Transverse colon (tissue), 4 donors: Measurements from ENCODE around the gene CD33. TPM values are rescaled to one million over a fixed set of nuclear protein-coding genes. Genes with fewer than 3 reads are reported as not detected.

Source experiments
- DNase-seq: peaks from one replicate; pipeline ENCODE4 v3.0.0-alpha.2; 2019
- H3K27ac ChIP-seq, 4 donors: fragments of 200-600 bp; sonication (generic); 2 replicates each; pipeline ENCODE4 v1.5.1; 2016 to 2018; ENCODE audit warnings: inconsistent platforms in 4 of 4
- H3K27me3 ChIP-seq: fragments of 200-600 bp; sonication (generic); 2 replicates; pipeline ENCODE4 v1.5.1; 2017; ENCODE audit warnings: inconsistent platforms
- H3K36me3 ChIP-seq, 4 donors: fragments of 200-600 bp; sonication (generic); 2 replicates each; pipeline ENCODE4 v1.5.1; 2017 to 2019; ENCODE audit warnings: inconsistent platforms in 4 of 4
- H3K4me1 ChIP-seq, 4 donors: fragments of 200-600 bp; sonication (generic); 2 replicates each; pipeline ENCODE4 v1.5.1; 2017 to 2020; ENCODE audit warnings: inconsistent platforms in 4 of 4
- H3K4me3 ChIP-seq, 4 donors: fragments of 200-600 bp; sonication (generic); 1 replicate in 1 of 4; 2 replicates in 3 of 4; pipeline versions ENCODE4 v1.5.1 to v1.6.1; 2017 to 2019; ENCODE audit warnings: inconsistent platforms in 4 of 4
- H3K9me3 ChIP-seq, 2 donors: fragments of 200-600 bp; sonication (generic); 2 replicates each; pipeline ENCODE4 v1.5.1; 2017 to 2019; ENCODE audit warnings: inconsistent platforms in 2 of 2
- CTCF ChIP-seq, 5 experiments: fragments of 200-600 bp in 3 of 5; fragments of 450-650 bp in 2 of 5; sonication (generic) in 3 of 5; IDR thresholded peaks; 1 replicate in 2 of 5; 2 replicates in 3 of 5; pipeline ENCODE4 v1.5.1; 2016 to 2017; ENCODE audit warnings: antibody characterized with exemption in 5 of 5, inconsistent platforms in 3 of 5, mild to moderate bottlenecking in 2 of 5, moderate library complexity in 1 of 5
- EP300 ChIP-seq: sonication (generic); formaldehyde crosslinking; IDR thresholded peaks from one replicate; pipeline ENCODE4 v1.6.1; 2017; ENCODE audit warnings: antibody characterized with exemption, low read depth
- POLR2A ChIP-seq: fragments of 450-650 bp; IDR thresholded peaks from one replicate; pipeline ENCODE4 v1.6.1; 2016; ENCODE audit warnings: antibody characterized with exemption, mild to moderate bottlenecking, moderate library complexity
- POLR2AphosphoS5 ChIP-seq, 3 donors: sonication (generic); formaldehyde crosslinking; IDR thresholded peaks; one replicate each; pipeline ENCODE4 v1.6.1; 2016; ENCODE audit warnings: antibody characterized with exemption in 3 of 3
- WGBS, 2 donors: methylation state at CpG; one replicate each; pipeline ENCODE4 v1.1.5; 2018; ENCODE audit warnings: low coverage in 1 of 2; 5-methylcytosine and 5-hydroxymethylcytosine counted together
- in situ Hi-C, 4 donors: fragments of 200-750 bp; cut with MboI; loops; one replicate each; pipeline versions ENCODE4 v1.15.0 to v1.15.1; 2017; ENCODE audit warnings: low sequenced_read_pairs in 3 of 4, low pct_ligation_motif_present in 1 of 4, low pct_unique_long_range_greater_than_20kb in 1 of 4
- intact Hi-C: fragments of 100-400 bp; cut with DNase I; formaldehyde crosslinking; loops from one replicate; pipeline ENCODE4 v1.15.1; 2023; ENCODE audit warnings: low total_unique reads
- total RNA-seq, 4 donors: library from RNA; depleted of rRNA; stranded (reverse); fragments of >200 nt; gene quantifications; one replicate each; pipeline ENCODE4 v1.1.0, GENCODE V29; 2016

The CD33 gene
- total RNA-seq, 4 donors from 2014 or later = 2.5 to 2.6 TPM; not detected in 2

GRCh38 chr19:51263808-51264207, 38.9 kb downstream of the CD33 start:
- 78 to 90% methylated on average over 3 to 4 of the region's 4 CpGs for WGBS, 2 donors
- in situ Hi-C loops = no loop called here
- TF ChIP-seq EP300 (no peak), CTCF (IDR thresholded peaks at IDR 0.05) (no peak), POLR2AphosphoS5 (IDR thresholded peaks at IDR 0.05) (no peak), POLR2A (no peak)

GRCh38 chr19:51271067-51271466, 46.2 kb downstream of the CD33 start:
- Histone ChIP-seq H3K27ac (no peak overlapping the region), H3K9me3 (no peaks in the 10 kb centered on the region), H3K27me3 (no peaks in the 10 kb centered on the region), H3K36me3 (no peaks in the 10 kb centered on the region), H3K4me3 (no peak overlapping the region), H3K4me1 (no peaks in the 10 kb centered on the region)
- no peak for DNase-seq
- intact Hi-C loops = no loop called here
- in situ Hi-C loops = no loop called here
- 78 to 88% methylated on average over 6 to 26 of the region's 26 CpGs for WGBS, 2 donors
- TF ChIP-seq CTCF (IDR thresholded peaks at IDR 0.05) (no peak), POLR2AphosphoS5 (IDR thresholded peaks at IDR 0.05) (no peak), EP300 (no peak), POLR2A (no peak)

More at GRCh38 chr19:51263808-51264207, 38.9 kb downstream of the CD33 start:
- no peak for DNase-seq
- Histone ChIP-seq H3K27ac (no peak overlapping the region), H3K27me3 (peaks cover 5% of the 10 kb centered on the region), H3K9me3 (no peaks in the 10 kb centered on the region), H3K4me1 (no peaks in the 10 kb centered on the region), H3K4me3 (no peak overlapping the region), H3K36me3 (no peaks in the 10 kb centered on the region)
- intact Hi-C loops = no loop called here

- 29 to 35% methylated on average over 6 of the region's 6 CpGs for WGBS, 2 donors
- H3K9me3 ChIP-seq = no peaks in the 10 kb centered on the region
These were observed 47.4 kb downstream of the CD33 start for GRCh38 chr19:51272183-51272810.

More at GRCh38 chr19:51272183-51272810, 47.4 kb downstream of the CD33 start:
- no peaks in the 10 kb centered on the region for H3K36me3 ChIP-seq
- no peaks in the 10 kb centered on the region for H3K27me3 ChIP-seq
- no peak overlapping the region for H3K4me3 ChIP-seq
- H3K27ac ChIP-seq = no peak overlapping the region
- intact Hi-C loops (no loop called here), in situ Hi-C loops (no loop called here)
- no peak for DNase-seq
- no peaks in the 10 kb centered on the region for H3K4me1 ChIP-seq
- TF ChIP-seq POLR2AphosphoS5 (IDR thresholded peaks at IDR 0.05) (no peak), CTCF (IDR thresholded peaks at IDR 0.05) (no peak), POLR2A (no peak), EP300 (no peak)
